Activated naive CD4-positive, alpha-beta T cell treated with anti-CD3 and anti-CD28 coated beads, Interleukin-2, amount 10 ng/mL, durations not matched to agents 7 days and 5 days (primary cell): ENCODE results near the gene NOBOX.

Experiments
- CTCF ChIA-PET: fragments of 350-600 bp; sonication (Branson Sonifier 250); formaldehyde crosslinking; loops from one replicate; lab custom pipeline; 2021; ENCODE audit warnings: antibody characterized with exemption; lab: Charles Lee
- DNase-seq: peaks from one replicate; pipeline ENCODE4 v3.0.0-alpha.2; 2020
- H3K27ac Mint-ChIP-seq: one replicate; pipeline ENCODE4 v1.8.0; 2021; ENCODE audit warnings: mild to moderate bottlenecking, moderate library complexity, mixed read lengths
- H3K27me3 Mint-ChIP-seq: one replicate; pipeline ENCODE4 v1.8.0; 2021; ENCODE audit warnings: mild to moderate bottlenecking, mixed read lengths
- H3K36me3 Mint-ChIP-seq: one replicate; pipeline ENCODE4 v1.8.0; 2021; ENCODE audit warnings: mixed read lengths
- H3K4me1 Mint-ChIP-seq: one replicate; pipeline ENCODE4 v1.8.0; 2021; ENCODE audit warnings: mixed read lengths
- H3K4me3 Mint-ChIP-seq: one replicate; pipeline ENCODE4 v1.8.0; 2021; ENCODE audit warnings: mild to moderate bottlenecking, moderate library complexity, mixed read lengths
- H3K9me3 Mint-ChIP-seq: one replicate; pipeline ENCODE4 v1.8.0; 2021; ENCODE audit warnings: mixed read lengths

NOBOX gene

DNA sequence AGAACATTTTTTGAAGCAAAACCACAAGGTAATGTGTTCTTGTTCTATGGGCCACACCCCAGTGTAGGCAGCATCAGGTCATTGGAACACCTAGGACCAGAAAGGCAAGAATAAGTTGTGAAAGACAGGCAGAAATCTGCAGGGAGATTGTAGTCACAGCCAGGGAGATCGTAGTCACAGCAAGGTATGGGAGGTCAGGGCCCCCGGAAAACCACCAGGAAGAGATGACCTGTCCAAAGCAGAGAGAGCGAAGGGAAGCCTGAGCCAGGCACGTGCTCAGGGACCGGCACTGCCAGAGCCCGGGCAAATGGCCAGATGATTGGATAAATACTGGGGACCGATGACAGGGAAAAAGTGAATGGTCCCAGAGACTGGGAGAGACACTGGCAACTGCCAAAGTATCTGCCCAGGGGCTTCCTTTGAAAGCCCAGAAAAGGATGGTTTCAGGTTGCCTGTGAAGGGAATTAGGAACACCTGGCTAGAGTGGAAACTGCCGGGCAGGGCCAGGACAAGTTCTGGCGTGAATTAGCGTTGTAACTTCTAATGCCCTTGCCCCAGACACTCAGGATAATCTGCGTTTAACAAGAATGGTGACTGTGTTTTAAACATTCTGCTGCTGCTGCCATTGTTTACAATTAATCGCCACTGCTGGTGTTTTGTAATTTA lies 3.9 kb upstream of the NOBOX start:
- CTCF ChIA-PET = no interaction called here
- Mint-ChIP-seq H3K27me3 (peaks cover 15% of the 10 kb centered on the region), H3K36me3 (no peaks in the 10 kb centered on the region), H3K27ac (no peak overlapping the region), H3K4me1 (no peaks in the 10 kb centered on the region), H3K4me3 (no peak overlapping the region), H3K9me3 (no peaks in the 10 kb centered on the region)
- no peak for DNase-seq

DNA sequence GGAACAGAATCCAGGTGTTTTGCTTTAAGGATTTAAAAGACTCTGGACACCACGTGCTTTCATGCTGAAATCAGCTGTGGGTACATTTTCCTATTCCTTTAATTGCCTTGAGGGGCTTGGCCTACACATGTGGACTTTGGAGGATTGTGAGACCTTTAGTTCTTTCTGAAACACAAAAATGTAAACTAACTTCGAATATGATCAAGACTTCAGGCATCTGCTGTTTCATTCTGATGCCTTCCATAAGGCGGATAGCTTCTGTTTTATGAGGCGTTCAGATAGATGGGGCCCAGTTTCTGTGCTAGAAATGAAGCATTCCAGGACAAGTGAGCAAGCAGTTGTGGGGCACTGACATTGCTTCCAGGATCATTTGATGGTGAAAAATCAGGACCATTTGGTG lies 1.5 kb upstream of the NOBOX start:
- H3K9me3 Mint-ChIP-seq = no peaks in the 10 kb centered on the region
- no peaks in the 10 kb centered on the region for H3K36me3 Mint-ChIP-seq
- H3K27ac Mint-ChIP-seq = no peak overlapping the region
- H3K4me3 Mint-ChIP-seq = no peak overlapping the region
- no peak for DNase-seq
- CTCF ChIA-PET = no interaction called here
- no peaks in the 10 kb centered on the region for H3K4me1 Mint-ChIP-seq
- H3K27me3 Mint-ChIP-seq = peaks cover 8% of the 10 kb centered on the region

DNA sequence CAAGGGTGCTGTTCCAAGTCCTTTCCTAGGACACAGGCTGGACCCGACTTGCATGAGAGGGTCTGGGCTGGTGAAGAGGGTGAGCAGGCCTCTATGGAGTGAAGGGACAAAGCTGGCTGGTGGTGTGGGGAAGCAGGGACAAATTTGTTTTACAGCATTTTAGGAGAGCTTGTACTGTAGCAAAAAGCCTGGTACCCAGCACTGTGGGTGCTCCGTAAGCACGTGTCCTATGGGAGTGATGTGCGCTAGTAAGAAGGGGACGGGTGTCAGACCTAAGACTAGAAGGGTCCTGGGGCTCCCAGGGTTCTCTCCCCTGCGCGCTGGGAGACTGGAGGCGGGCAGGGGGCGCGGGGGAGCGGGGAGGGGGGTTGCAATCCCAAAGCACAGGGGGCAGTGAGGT lies 391 bp downstream of the NOBOX start:
- no peak overlapping the region for H3K4me3 Mint-ChIP-seq
- peaks cover 16% of the 10 kb centered on the region for H3K27me3 Mint-ChIP-seq
- H3K27ac Mint-ChIP-seq = no peak overlapping the region
- no peaks in the 10 kb centered on the region for H3K36me3 Mint-ChIP-seq
- H3K4me1 Mint-ChIP-seq = no peaks in the 10 kb centered on the region
- CTCF ChIA-PET = interaction anchor here (1.8 kb wide), 1 partner anchor 11 kb away, joined by 5 read pairs; no protein-coding TSS in a partner anchor
- H3K9me3 Mint-ChIP-seq = no peaks in the 10 kb centered on the region
- no peak for DNase-seq

DNA sequence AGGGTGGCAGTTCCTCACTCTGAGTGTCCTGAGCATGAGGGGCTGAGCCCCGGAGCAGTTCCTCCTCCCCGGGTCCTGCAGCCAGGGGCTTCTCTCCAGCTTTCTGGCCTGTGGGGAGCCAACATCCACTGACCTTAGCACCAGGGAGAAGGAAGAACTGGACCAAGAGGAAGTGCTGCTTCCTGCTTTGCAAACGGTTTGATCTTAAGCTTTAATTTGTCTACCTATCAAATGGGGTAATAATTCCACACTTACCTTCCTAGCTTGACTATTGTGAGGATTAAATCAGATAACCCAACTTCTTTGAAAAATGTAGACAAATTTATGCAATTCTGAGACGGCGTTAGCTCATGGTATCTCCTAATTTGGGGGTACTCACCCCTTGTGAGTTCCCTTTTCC lies 2.0 kb downstream of the NOBOX start:
- no peak for DNase-seq
- Mint-ChIP-seq H3K27me3 (peaks cover 12% of the 10 kb centered on the region), H3K4me1 (no peaks in the 10 kb centered on the region), H3K27ac (no peak overlapping the region), H3K9me3 (no peaks in the 10 kb centered on the region), H3K4me3 (no peak overlapping the region), H3K36me3 (no peaks in the 10 kb centered on the region)
- CTCF ChIA-PET = interaction anchor here (1.8 kb wide), 1 partner anchor 10 kb away, joined by 5 read pairs; no protein-coding TSS in a partner anchor

- Mint-ChIP-seq H3K27me3 (peaks cover 16% of the 10 kb centered on the region), H3K4me1 (no peaks in the 10 kb centered on the region), H3K36me3 (no peaks in the 10 kb centered on the region), H3K4me3 (no peak overlapping the region), H3K9me3 (no peaks in the 10 kb centered on the region), H3K27ac (no peak overlapping the region)
- CTCF ChIA-PET = no interaction called here
- no peak for DNase-seq
Observed at GRCh38 chr7:144399946-144400345, 3.5 kb downstream of the NOBOX start.

- Mint-ChIP-seq H3K4me1 (no peaks in the 10 kb centered on the region), H3K27me3 (peaks cover 16% of the 10 kb centered on the region), H3K9me3 (no peaks in the 10 kb centered on the region), H3K27ac (no peak overlapping the region), H3K4me3 (no peak overlapping the region), H3K36me3 (no peaks in the 10 kb centered on the region)
- DNase-seq = no peak
- CTCF ChIA-PET = no interaction called here
Observed at GRCh38 chr7:144398911-144399310, 4.6 kb downstream of the NOBOX start.

DNA sequence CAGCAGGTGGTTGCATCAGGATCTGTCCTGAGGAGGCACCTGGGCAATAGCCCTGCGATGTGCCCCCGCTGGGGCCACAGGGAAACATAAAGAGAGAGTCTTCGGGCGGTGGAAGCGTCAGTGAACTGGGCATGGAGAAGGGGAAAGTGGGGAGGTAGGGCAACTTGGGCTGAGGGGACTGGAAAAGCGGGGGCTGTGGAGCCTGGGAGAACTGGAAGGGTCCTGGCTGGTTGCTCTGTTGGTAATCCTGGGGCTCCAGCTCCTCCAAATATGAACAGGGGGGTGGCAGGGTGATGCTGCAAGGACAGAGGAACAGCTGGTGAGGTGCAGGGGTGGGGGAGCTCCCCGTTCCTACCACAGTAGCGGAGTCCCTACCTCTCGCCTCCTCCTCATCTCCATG lies 5.2 kb downstream of the NOBOX start:
- Mint-ChIP-seq H3K36me3 (no peaks in the 10 kb centered on the region), H3K27me3 (peaks cover 16% of the 10 kb centered on the region), H3K4me3 (no peak overlapping the region), H3K9me3 (no peaks in the 10 kb centered on the region), H3K4me1 (no peaks in the 10 kb centered on the region), H3K27ac (no peak overlapping the region)
- CTCF ChIA-PET = no interaction called here
- DNase-seq = no peak

- no peak overlapping the region for H3K4me3 Mint-ChIP-seq
- H3K36me3 Mint-ChIP-seq = no peaks in the 10 kb centered on the region
- DNase-seq = no peak
- no peaks in the 10 kb centered on the region for H3K4me1 Mint-ChIP-seq
- peaks cover 16% of the 10 kb centered on the region for H3K27me3 Mint-ChIP-seq
- no peaks in the 10 kb centered on the region for H3K9me3 Mint-ChIP-seq
- CTCF ChIA-PET = no interaction called here
- no peak overlapping the region for H3K27ac Mint-ChIP-seq
Observed at GRCh38 chr7:144397086-144397485, 6.4 kb downstream of the NOBOX start.

GRCh38 chr7:144391823-144392255 lies 11.7 kb downstream of the NOBOX start:
- peak; percentile 28 for DNase-seq
- H3K4me3 Mint-ChIP-seq = peak overlapping the region; percentile 7
- H3K9me3 Mint-ChIP-seq = no peaks in the 10 kb centered on the region
- CTCF ChIA-PET = interaction anchor here (0.9 to 2.3 kb wide), 5 partner anchors 8 to 264 kb away, joined by 3 to 8 read pairs (median 5); no protein-coding TSS in a partner anchor
- H3K36me3 Mint-ChIP-seq = no peaks in the 10 kb centered on the region
- no peak overlapping the region for H3K27ac Mint-ChIP-seq
- peaks cover 9% of the 10 kb centered on the region for H3K27me3 Mint-ChIP-seq
- H3K4me1 Mint-ChIP-seq = peaks cover 4% of the 10 kb centered on the region

- DNase-seq = no peak
- CTCF ChIA-PET = interaction anchor here (1.1 to 2.3 kb wide), 3 partner anchors 8 to 263 kb away, joined by 3 to 8 read pairs (median 5); no protein-coding TSS in a partner anchor
- H3K27me3 Mint-ChIP-seq = peaks cover 9% of the 10 kb centered on the region
- H3K4me3 Mint-ChIP-seq = no peak overlapping the region
- no peak overlapping the region for H3K27ac Mint-ChIP-seq
- no peaks in the 10 kb centered on the region for H3K9me3 Mint-ChIP-seq
- no peaks in the 10 kb centered on the region for H3K36me3 Mint-ChIP-seq
- H3K4me1 Mint-ChIP-seq = peaks cover 4% of the 10 kb centered on the region
Observed at GRCh38 chr7:144391014-144391413, 12.5 kb downstream of the NOBOX start.

DNA sequence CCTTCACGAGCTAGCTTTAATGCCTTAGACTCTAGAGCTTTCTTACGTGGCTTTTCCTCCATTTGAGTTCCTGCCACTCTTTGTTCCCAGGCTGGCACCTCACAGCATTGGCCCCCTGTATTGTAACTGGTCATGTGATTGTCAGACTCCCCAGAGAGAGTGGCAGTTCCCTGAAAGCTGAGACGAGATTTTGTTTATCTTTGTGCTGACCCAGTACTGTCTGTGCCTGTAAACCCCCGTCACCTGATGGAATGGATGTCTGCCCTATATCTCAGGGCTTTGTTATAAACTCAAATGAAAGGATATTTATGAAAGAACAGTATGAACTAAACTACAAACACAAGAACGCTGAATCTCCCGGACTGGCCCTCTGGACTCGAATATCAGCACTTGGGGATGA lies 13.0 kb downstream of the NOBOX start:
- Mint-ChIP-seq H3K9me3 (no peaks in the 10 kb centered on the region), H3K4me1 (peaks cover 4% of the 10 kb centered on the region), H3K27ac (no peak overlapping the region), H3K27me3 (peaks cover 7% of the 10 kb centered on the region), H3K4me3 (no peak overlapping the region), H3K36me3 (no peaks in the 10 kb centered on the region)
- DNase-seq = no peak
- CTCF ChIA-PET = no interaction called here

- H3K4me3 Mint-ChIP-seq = no peak overlapping the region
- peaks cover 4% of the 10 kb centered on the region for H3K4me1 Mint-ChIP-seq
- no peak overlapping the region for H3K27ac Mint-ChIP-seq
- peaks cover 4% of the 10 kb centered on the region for H3K27me3 Mint-ChIP-seq
- no peaks in the 10 kb centered on the region for H3K9me3 Mint-ChIP-seq
- no peaks in the 10 kb centered on the region for H3K36me3 Mint-ChIP-seq
- no peak for DNase-seq
- CTCF ChIA-PET = interaction anchor here (0.6 kb wide), 1 partner anchor 284 kb away, joined by 3 read pairs; no protein-coding TSS in a partner anchor
Observed at GRCh38 chr7:144388950-144389349, 14.5 kb downstream of the NOBOX start.

GRCh38 chr7:144386741-144387140 lies 16.8 kb downstream of the NOBOX start:
- Mint-ChIP-seq H3K36me3 (no peaks in the 10 kb centered on the region), H3K27me3 (peaks cover 1% of the 10 kb centered on the region), H3K27ac (no peak overlapping the region), H3K9me3 (no peaks in the 10 kb centered on the region), H3K4me1 (peaks cover 2% of the 10 kb centered on the region), H3K4me3 (no peak overlapping the region)
- DNase-seq = no peak
- CTCF ChIA-PET = no interaction called here

DNA sequence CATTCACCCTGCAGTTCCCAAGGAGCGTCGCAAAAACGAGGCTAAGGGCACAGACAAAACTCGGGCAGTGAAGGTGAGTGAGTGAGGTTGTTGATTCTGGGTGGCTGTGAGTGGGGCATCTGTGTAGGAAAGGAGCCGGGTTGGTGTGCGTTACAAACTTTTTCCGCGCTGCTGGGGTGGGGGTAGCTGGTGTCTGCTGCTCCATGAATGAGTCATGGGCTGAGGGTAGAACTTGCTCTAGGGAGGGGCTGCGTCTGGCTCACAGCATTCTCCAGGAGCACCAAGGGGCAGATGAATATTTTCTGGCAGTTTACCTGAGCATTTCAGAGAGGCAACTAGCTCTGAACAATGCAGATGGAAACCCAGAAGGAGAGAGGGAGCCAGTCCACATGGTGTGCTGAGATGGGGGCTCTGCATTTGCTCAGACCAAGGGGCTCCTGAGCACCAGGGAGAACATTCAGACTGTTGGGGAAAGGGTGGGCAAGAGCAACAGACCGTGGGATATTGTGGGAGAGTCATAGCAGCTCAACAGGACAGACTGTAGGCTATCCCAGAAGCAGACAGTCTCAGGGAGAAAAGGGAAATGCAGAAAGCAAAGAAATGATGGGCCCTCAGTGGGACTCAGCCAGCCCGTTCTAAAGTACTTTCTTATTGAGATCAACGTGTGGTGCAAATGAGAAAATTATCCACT lies 18.8 kb downstream of the NOBOX start:
- Mint-ChIP-seq H3K9me3 (no peaks in the 10 kb centered on the region), H3K36me3 (peaks cover 10% of the 10 kb centered on the region), H3K27ac (no peak overlapping the region), H3K27me3 (no peaks in the 10 kb centered on the region), H3K4me3 (no peak overlapping the region), H3K4me1 (no peaks in the 10 kb centered on the region)
- CTCF ChIA-PET = interaction anchor here (1.4 to 2.4 kb wide), 2 partner anchors 8 to 53 kb away, joined by 3 to 8 read pairs; no protein-coding TSS in a partner anchor
- no peak for DNase-seq

- no peak overlapping the region for H3K27ac Mint-ChIP-seq
- no peak for DNase-seq
- peaks cover 11% of the 10 kb centered on the region for H3K36me3 Mint-ChIP-seq
- no peaks in the 10 kb centered on the region for H3K9me3 Mint-ChIP-seq
- CTCF ChIA-PET = interaction anchor here (2.4 kb wide), 1 partner anchor 8 kb away, joined by 8 read pairs; no protein-coding TSS in a partner anchor
- no peaks in the 10 kb centered on the region for H3K4me1 Mint-ChIP-seq
- H3K4me3 Mint-ChIP-seq = no peak overlapping the region
- H3K27me3 Mint-ChIP-seq = no peaks in the 10 kb centered on the region
Observed at GRCh38 chr7:144384071-144384470, 19.4 kb downstream of the NOBOX start.
